HEK293 (cell line): Measurements from ENCODE around the gene FAM200B.

Experiments
- CTCF ChIA-PET: fragments of 350-600 bp; formaldehyde crosslinking; extraction: SDS; loops from one replicate; lab custom pipeline; 2021; ENCODE audit warnings: antibody characterized with exemption; lab: Yijun Ruan, JAX
- POLR2A ChIA-PET: fragments of 300-600 bp; formaldehyde crosslinking; extraction: SDS; loops from one replicate; lab custom pipeline; 2020; ENCODE audit warnings: antibody characterized with exemption, inconsistent platforms; lab: Yijun Ruan, JAX
- H3K27ac ChIP-seq: fragments of 200-500 bp; sonication (Bioruptor generic); 2 replicates; pipeline ENCODE4 v1.5.1; 2014; ENCODE audit warnings: low read depth, low read length, control low read depth, inconsistent platforms; ENCODE audit errors: extremely low read depth
- H3K36me3 ChIP-seq, 2 experiments: fragments of 200-500 bp in 1 of 2; sonication (Bioruptor generic) in 1 of 2; 1 replicate in 1 of 2; 2 replicates in 1 of 2; pipeline ENCODE4 v1.5.1; 2014 to 2017; ENCODE audit warnings: inconsistent platforms in 2 of 2, low read length in 2 of 2; ENCODE audit not compliant: control insufficient read depth in 2 of 2, insufficient read depth in 1 of 2
- H3K4me1 ChIP-seq: fragments of 200-500 bp; sonication (Bioruptor generic); 2 replicates; pipeline ENCODE4 v1.5.1; 2014; ENCODE audit warnings: mild to moderate bottlenecking, low read length, inconsistent platforms; ENCODE audit not compliant: control insufficient read depth, insufficient read depth
- H3K4me3 ChIP-seq: 2 replicates; pipeline ENCODE4 v1.5.1; 2011; ENCODE audit warnings: low read depth, mild to moderate bottlenecking, control low read depth, low read length, moderate library complexity
- H3K9me3 ChIP-seq: fragments of 200-500 bp; sonication (Bioruptor generic); 2 replicates; pipeline ENCODE4 v1.5.1; 2014; ENCODE audit warnings: low read depth, low read length, inconsistent platforms; ENCODE audit not compliant: control insufficient read depth, insufficient read depth
- ELK4 ChIP-seq: IDR thresholded peaks from 2 replicates; pipeline ENCODE4 v1.6.1; 2011; ENCODE audit warnings: mild to moderate bottlenecking, low read depth, low read length, borderline replicate concordance
- GLIS1 ChIP-seq: fragments of 450-650 bp; formaldehyde crosslinking; IDR thresholded peaks from 2 replicates; pipeline ENCODE4 v1.5.1; 2016; ENCODE audit warnings: missing biosample characterization, missing genetic modification characterization
- HOXC10 ChIP-seq: sonication (generic); formaldehyde crosslinking; IDR thresholded peaks from 2 replicates; pipeline ENCODE4 v1.8.1; 2023; ENCODE audit warnings: mild to moderate bottlenecking, missing genetic modification reagents
- KLF16 ChIP-seq: fragments of 450-650 bp; formaldehyde crosslinking; IDR thresholded peaks from 2 replicates; pipeline ENCODE4 v1.5.1; 2017; ENCODE audit warnings: missing biosample characterization, missing genetic modification characterization
- PRDM1 ChIP-seq: fragments of 450-650 bp; formaldehyde crosslinking; IDR thresholded peaks from 2 replicates; pipeline ENCODE4; 2016; ENCODE audit warnings: missing biosample characterization, missing genetic modification characterization
- REPIN1 ChIP-seq: fragments of 450-650 bp; formaldehyde crosslinking; IDR thresholded peaks from 2 replicates; pipeline ENCODE4 v1.5.1; 2017; ENCODE audit warnings: missing biosample characterization, missing genetic modification characterization, low read depth
- YY2 ChIP-seq: fragments of 450-650 bp; formaldehyde crosslinking; IDR thresholded peaks from 2 replicates; pipeline ENCODE4 v1.5.1; 2016; ENCODE audit warnings: missing biosample characterization, missing genetic modification characterization
- ZBTB1 ChIP-seq: fragments of 450-650 bp; formaldehyde crosslinking; IDR thresholded peaks from 2 replicates; pipeline ENCODE4 v1.5.1; 2016; ENCODE audit warnings: missing biosample characterization, missing genetic modification characterization
- ZFP37 ChIP-seq: fragments of 450-650 bp; formaldehyde crosslinking; IDR thresholded peaks from 2 replicates; pipeline ENCODE4 v1.5.1; 2016; ENCODE audit warnings: missing biosample characterization, missing genetic modification characterization
- ZNF2 ChIP-seq: fragments of 450-650 bp; formaldehyde crosslinking; IDR thresholded peaks from 2 replicates; pipeline ENCODE4 v1.5.1; 2016; ENCODE audit warnings: missing biosample characterization, missing genetic modification characterization
- ZNF350 ChIP-seq: fragments of 450-650 bp; formaldehyde crosslinking; IDR thresholded peaks from 2 replicates; pipeline ENCODE4 v1.5.0; 2017; ENCODE audit warnings: missing biosample characterization, mild to moderate bottlenecking, missing genetic modification characterization
- ZNF366 ChIP-seq: fragments of 450-650 bp; formaldehyde crosslinking; conservative IDR thresholded peaks from 2 replicates; pipeline ENCODE4 v1.5.1; 2016; ENCODE audit warnings: missing biosample characterization, missing genetic modification characterization
- ZNF394 ChIP-seq: fragments of 450-650 bp; formaldehyde crosslinking; IDR thresholded peaks from 2 replicates; pipeline ENCODE4 v1.5.1; 2016; ENCODE audit warnings: missing biosample characterization, missing genetic modification characterization, mild to moderate bottlenecking, moderate library complexity, borderline replicate concordance
- ZNF426 ChIP-seq: fragments of 450-650 bp; formaldehyde crosslinking; IDR thresholded peaks from 2 replicates; pipeline ENCODE4 v1.5.1; 2017; ENCODE audit warnings: missing biosample characterization, missing genetic modification characterization, mild to moderate bottlenecking, inconsistent platforms, moderate library complexity
- ZNF433 ChIP-seq: fragments of 450-650 bp; formaldehyde crosslinking; IDR thresholded peaks from 2 replicates; pipeline ENCODE4 v1.5.1; 2016; ENCODE audit warnings: missing biosample characterization, missing genetic modification characterization, low read depth
- ZNF510 ChIP-seq: fragments of 450-650 bp; formaldehyde crosslinking; IDR thresholded peaks from 2 replicates; pipeline ENCODE4 v1.5.1; 2018; ENCODE audit warnings: mild to moderate bottlenecking, missing genetic modification characterization, missing biosample characterization; ENCODE audit not compliant: insufficient replicate concordance
- ZNF518A ChIP-seq: fragments of 450-650 bp; formaldehyde crosslinking; conservative IDR thresholded peaks from 2 replicates; pipeline ENCODE4 v1.5.1; 2016; ENCODE audit warnings: low read depth, missing biosample characterization, missing genetic modification characterization
- ZNF530 ChIP-seq: fragments of 450-650 bp; formaldehyde crosslinking; IDR thresholded peaks from 2 replicates; pipeline ENCODE4 v1.5.1; 2016; ENCODE audit warnings: low read depth, missing biosample characterization, missing genetic modification characterization
- ZNF549 ChIP-seq: fragments of 450-650 bp; IDR thresholded peaks from 2 replicates; pipeline ENCODE4 v1.5.1; 2018; ENCODE audit warnings: missing biosample characterization, missing genetic modification characterization, mild to moderate bottlenecking, inconsistent platforms, moderate library complexity
- ZNF623 ChIP-seq: fragments of 450-650 bp; formaldehyde crosslinking; IDR thresholded peaks from 2 replicates; pipeline ENCODE4 v1.5.1; 2016; ENCODE audit warnings: missing biosample characterization, missing genetic modification characterization
- ZNF629 ChIP-seq: fragments of 450-650 bp; formaldehyde crosslinking; IDR thresholded peaks from 2 replicates; pipeline ENCODE4 v1.5.1; 2017; ENCODE audit warnings: missing biosample characterization, missing genetic modification characterization

Gene FAM200B

GRCh38 chr4:15688051-15688450, 6.4 kb downstream of the FAM200B start:
- TF ChIP-seq ZNF623 (tag by site-specific recombination) (no peak), ZNF510 (no peak), ZNF518A (tag by site-specific recombination) (no peak), ZNF549 (tag by site-specific recombination) (no peak), ZNF433 (tag by site-specific recombination) (no peak), HOXC10 (no peak), KLF16 (tag by site-specific recombination) (no peak), ZNF426 (no peak), ZNF530 (no peak), ELK4 (no peak), ZBTB1 (tag by site-specific recombination) (no peak), REPIN1 (tag by site-specific recombination) (no peak), ZNF2 (no peak)
- Histone ChIP-seq H3K27ac (no peak overlapping the region), H3K36me3 (peaks cover 3 to 52% of the 10 kb centered on the region in 2 experiments), H3K4me3 (no peak overlapping the region), H3K9me3 (no peaks in the 10 kb centered on the region), H3K4me1 (no peaks in the 10 kb centered on the region)
- POLR2A ChIA-PET: no interaction called here
- CTCF ChIA-PET: interaction anchor here (0.6 to 1.3 kb wide), 2 partner anchors 37 to 209 kb away, joined by 3 to 4 read pairs; no protein-coding TSS in a partner anchor

- no peaks in the 10 kb centered on the region for H3K4me1 ChIP-seq
- POLR2A ChIA-PET: no interaction called here
- H3K36me3 ChIP-seq: peaks cover 3 to 45% of the 10 kb centered on the region in 2 experiments
- TF ChIP-seq YY2 (tag by site-specific recombination) (no peak), ZFP37 (no peak)
- TF ChIP-seq, all 188 proteins: peak for 0
- H3K27ac ChIP-seq: no peak overlapping the region
- H3K9me3 ChIP-seq: no peaks in the 10 kb centered on the region
- CTCF ChIA-PET: interaction anchor here (0.6 kb wide), 1 partner anchor 227 kb away, joined by 3 read pairs; no protein-coding TSS in a partner anchor
- no peak overlapping the region for H3K4me3 ChIP-seq
Observed at GRCh38 chr4:15689540-15689939, 7.9 kb downstream of the FAM200B start.

- TF ChIP-seq PRDM1: 0 out of 2 replicates have a peak, but pooled peaks have one; percentile 16
- peak; percentile 59 for TF ChIP-seq ZNF629
- TF ChIP-seq ZNF366 (tag by site-specific recombination): 0 out of 2 replicates have a peak, but pooled peaks have one; percentile 19
- no peak for TF ChIP-seq ZNF394 (tag by site-specific recombination)
- TF ChIP-seq ZNF350 (tag by site-specific recombination): no peak
- peak; percentile 73 for TF ChIP-seq GLIS1 (tag by site-specific recombination)
- H3K4me1 ChIP-seq: no peaks in the 10 kb centered on the region
- no peaks in the 10 kb centered on the region for H3K9me3 ChIP-seq
- CTCF ChIA-PET: interaction anchor here (0.6 to 1.2 kb wide), 3 partner anchors 20 to 39 kb away, joined by 3 to 4 read pairs (median 3); no protein-coding TSS in a partner anchor
- H3K36me3 ChIP-seq: peaks cover 3 to 38% of the 10 kb centered on the region in 2 experiments
- POLR2A ChIA-PET: interaction anchor here (1.0 kb wide), 1 partner anchor 9 kb away, joined by 6 read pairs; the partner anchor contains the start of gene FAM200B
- H3K4me3 ChIP-seq: no peak overlapping the region
- no peak overlapping the region for H3K27ac ChIP-seq
Observed at GRCh38 chr4:15690020-15690809, 8.6 kb downstream of the FAM200B start.
